Measurements from ENCODE around the gene ACRBP. TPM values are rescaled to one million over a fixed set of nuclear protein-coding genes. Genes with fewer than 3 reads are reported as not detected.

The ACRBP gene
- total and polyA plus RNA-seq, 9 donors, result 1.4 to 4.3 (median 2.3) TPM

DNA sequence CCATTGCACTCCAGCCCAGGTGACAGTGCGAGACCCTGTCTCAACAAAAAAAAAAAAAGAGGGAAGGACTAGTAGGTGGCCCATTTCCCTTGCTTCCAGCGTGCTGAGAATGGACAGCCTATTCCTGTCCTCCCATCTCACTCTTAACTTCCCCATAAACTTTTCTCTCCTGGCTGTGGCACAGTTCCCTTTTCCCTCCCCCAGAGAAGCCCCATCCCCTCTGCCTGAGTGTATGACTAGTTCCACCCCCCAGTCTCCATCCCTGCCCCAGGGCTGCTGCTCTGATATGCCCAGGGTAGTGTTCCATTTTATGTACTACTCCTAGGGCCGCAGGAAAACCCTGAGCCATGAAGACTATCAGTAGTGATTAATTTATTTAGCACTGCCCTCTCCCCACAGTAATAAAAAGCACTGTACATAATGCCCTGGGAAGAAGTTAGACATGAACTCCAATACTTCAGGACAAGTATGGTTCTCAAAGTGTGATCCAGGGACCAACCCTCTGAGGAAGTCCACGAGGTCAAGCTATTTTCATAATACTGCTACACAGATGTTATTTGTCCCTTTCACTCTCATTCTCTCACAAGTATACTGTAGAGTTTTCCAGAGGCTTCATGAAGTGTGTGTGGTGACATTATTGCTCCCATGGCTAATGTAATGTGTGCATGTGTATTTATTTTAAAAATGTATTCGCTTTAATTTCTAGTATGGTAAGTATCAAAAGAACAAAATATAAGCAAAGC lies 28.6 kb downstream of the ACRBP start:
- Histone ChIP-seq H3K27ac (ENCODE audit: low read length) (peak overlapping the region; percentile 47), H3K36me3 (ENCODE audit: control insufficient read depth, insufficient read depth, low read length) (no peaks in the 10 kb centered on the region)
- WGBS (ENCODE audit: insufficient coverage), result no CpG with 5 or more reads among the region's 5 CpGs

DNA sequence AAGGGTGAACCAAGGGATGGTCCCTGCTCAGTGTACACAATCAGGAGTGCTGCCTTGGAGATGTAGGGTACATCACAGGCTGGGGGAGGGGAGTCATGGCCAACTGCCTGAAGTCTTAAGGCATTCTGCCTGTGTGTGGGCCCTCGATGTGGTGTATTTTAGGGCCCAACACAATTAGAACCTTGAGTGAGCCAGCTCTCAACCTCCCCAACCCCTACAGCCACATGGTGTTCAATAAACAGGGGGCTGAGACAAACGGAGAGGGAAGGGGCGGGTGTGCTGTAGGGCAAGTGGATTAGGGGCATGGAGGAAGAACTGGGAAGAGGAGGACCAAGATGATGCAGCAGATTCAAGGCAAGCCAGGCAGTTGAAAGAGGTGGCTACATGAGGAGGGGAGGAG lies 31.4 kb downstream of the ACRBP start:
- whole genome bisulfite sequencing (ENCODE audit: insufficient coverage), result 46% methylated on average over 2 of the region's 3 CpGs
- Histone ChIP-seq H3K36me3 (ENCODE audit: control insufficient read depth, insufficient read depth, low read length) (no peaks in the 10 kb centered on the region), H3K4me1 (ENCODE audit: control insufficient read depth, insufficient read depth, low read length) (peaks cover 47% of the 10 kb centered on the region), H3K27me3 (ENCODE audit: control insufficient read depth, insufficient read depth, low read length) (peaks cover 9% of the 10 kb centered on the region), H3K9me3 (replicated peaks; ENCODE audit: control insufficient read depth, low read depth, low read length) (no peaks in the 10 kb centered on the region), H3K4me3 (ENCODE audit: low read length) (no peak overlapping the region), H3K27ac (ENCODE audit: low read length) (peak overlapping the region; percentile 4)
- DNase-seq, result no peak

More for the DNA sequence above, 28.6 kb downstream of the ACRBP start:
- H3K27me3 ChIP-seq (ENCODE audit: control insufficient read depth, insufficient read depth, low read length), result peaks cover 9% of the 10 kb centered on the region
- peak; percentile 58 for DNase-seq
- H3K4me1 ChIP-seq (ENCODE audit: control insufficient read depth, insufficient read depth, low read length), result peaks cover 22% of the 10 kb centered on the region
- no peaks in the 10 kb centered on the region for H3K9me3 ChIP-seq (replicated peaks; ENCODE audit: control insufficient read depth, low read depth, low read length)
- H3K4me3 ChIP-seq (ENCODE audit: low read length), result no peak overlapping the region

DNA sequence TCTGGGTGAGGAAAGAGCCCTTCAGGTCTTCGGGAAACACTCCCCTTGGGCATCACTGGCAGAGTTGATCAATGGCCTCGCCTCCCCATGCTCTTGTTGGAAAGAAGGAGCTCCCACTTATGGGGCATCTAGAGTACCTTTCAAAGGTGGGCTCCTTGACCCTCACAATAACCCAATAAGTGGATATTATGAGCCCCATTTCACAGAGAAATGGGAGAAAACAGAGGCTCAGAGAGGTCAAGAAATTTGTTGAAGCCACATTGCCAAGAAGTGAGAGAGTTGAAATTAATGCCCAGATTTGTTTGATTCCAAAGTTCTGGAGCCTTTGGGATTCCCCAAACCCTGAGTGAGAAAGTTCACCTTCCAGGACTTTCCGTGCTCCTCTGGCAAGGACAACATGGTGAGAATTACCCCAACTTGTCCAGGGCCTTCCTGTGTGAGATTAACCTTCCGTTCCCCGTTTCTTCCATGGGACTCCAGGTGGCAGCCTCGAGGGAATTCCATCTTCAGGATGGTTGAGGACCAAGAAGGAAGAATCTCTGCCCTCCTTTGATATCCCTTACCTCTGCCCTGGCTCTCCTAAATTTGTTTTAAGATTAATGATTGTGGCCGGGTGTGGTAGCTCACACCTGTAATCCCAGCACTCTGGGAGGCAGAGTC lies 32.6 kb downstream of the ACRBP start:
- Histone ChIP-seq H3K27me3 (ENCODE audit: control insufficient read depth, insufficient read depth, low read length) (peaks cover 2% of the 10 kb centered on the region), H3K9me3 (replicated peaks; ENCODE audit: control insufficient read depth, low read depth, low read length) (no peaks in the 10 kb centered on the region), H3K27ac (ENCODE audit: low read length) (peak overlapping the region; percentile 96), H3K4me3 (ENCODE audit: low read length) (no peak overlapping the region), H3K36me3 (ENCODE audit: control insufficient read depth, insufficient read depth, low read length) (no peaks in the 10 kb centered on the region), H3K4me1 (ENCODE audit: control insufficient read depth, insufficient read depth, low read length) (peaks cover 42% of the 10 kb centered on the region)
- WGBS (ENCODE audit: insufficient coverage), result 57% methylated on average over 1 of the region's 7 CpGs
- peak; percentile 46 for DNase-seq

DNA sequence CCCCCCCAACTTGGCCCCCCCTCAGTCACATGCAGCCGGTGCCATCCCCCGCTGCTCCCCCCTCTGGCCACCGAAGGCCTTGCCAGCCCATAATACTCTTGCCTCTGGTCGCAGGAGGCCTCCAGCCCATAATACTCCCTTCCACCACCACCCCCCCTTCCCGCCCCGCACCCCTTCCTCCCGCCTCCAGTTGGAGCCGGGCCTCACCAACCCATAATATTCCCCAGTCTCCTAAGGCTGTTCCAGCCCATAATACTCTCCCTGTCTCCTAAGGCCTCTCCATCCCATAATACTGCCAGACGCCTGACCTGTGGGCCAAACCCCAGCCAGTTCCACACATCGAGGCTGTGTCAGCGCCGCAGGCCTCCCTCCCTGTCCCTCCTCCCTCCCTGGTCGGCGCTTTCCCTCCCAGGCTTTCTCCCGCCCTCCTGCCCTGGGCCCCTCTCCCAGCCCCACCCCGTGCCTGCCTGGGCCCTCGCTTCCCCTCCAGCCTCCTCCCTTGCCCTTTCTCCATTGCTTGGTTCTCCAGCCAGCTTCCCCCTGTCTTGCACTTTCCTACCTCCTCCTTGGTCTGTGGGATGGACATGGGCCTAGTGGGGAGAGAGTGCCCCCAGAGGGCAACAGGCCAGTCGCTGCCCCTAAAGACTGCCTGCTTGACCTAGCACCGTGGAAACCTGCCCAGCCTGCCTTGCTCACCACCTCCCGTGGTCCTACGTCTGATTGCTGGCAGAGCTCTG lies 33.3 kb downstream of the ACRBP start:
- Histone ChIP-seq H3K9me3 (replicated peaks; ENCODE audit: control insufficient read depth, low read depth, low read length) (no peaks in the 10 kb centered on the region), H3K27ac (ENCODE audit: low read length) (peak overlapping the region; percentile 96), H3K4me1 (ENCODE audit: control insufficient read depth, insufficient read depth, low read length) (peaks cover 42% of the 10 kb centered on the region), H3K4me3 (ENCODE audit: low read length) (no peak overlapping the region), H3K27me3 (ENCODE audit: control insufficient read depth, insufficient read depth, low read length) (no peaks in the 10 kb centered on the region), H3K36me3 (ENCODE audit: control insufficient read depth, insufficient read depth, low read length) (no peaks in the 10 kb centered on the region)
- DNase-seq, result peak; percentile 99
- WGBS (ENCODE audit: insufficient coverage), result 7% methylated on average over 19 of the region's 21 CpGs

DNA sequence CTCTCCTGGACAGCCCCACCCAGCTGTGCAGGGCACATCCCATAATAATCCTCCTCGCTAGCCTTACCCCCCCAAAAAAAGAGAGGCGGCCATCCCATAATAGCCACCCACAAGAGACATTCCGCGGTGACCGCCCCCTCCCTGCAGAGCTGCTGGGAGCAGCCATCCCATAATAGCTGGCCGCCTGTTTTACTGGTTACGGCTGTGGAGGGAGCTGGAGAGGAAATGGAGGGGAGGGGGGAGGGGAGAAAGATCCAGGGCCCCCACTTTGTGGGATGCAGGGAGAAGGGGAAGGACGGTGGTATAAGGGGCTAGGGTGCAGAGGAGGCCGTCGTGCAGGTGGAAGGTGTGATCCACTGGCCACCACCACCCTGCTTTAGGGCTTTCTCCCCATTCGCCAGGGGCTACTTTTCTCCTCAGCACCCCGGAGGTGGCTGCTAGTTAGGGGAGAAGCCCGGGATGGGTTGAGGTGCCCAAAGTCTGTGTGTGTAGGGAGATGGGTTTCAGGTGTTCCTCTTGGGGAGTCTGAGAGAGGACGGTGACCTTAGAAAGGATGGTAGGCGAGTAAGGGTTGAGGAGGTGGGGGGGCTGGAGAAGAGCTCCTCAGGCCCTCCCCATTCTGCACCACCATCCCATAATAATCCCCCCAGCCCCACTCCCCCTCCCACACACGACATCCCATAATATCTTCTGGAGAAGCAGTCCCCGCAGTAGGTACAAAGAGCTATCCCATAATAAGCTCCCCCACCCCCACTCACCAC lies 34.0 kb downstream of the ACRBP start:
- DNase-seq, result peak; percentile 93
- peak overlapping the region; percentile 98 for H3K27ac ChIP-seq (ENCODE audit: low read length)
- no peaks in the 10 kb centered on the region for H3K27me3 ChIP-seq (ENCODE audit: control insufficient read depth, insufficient read depth, low read length)
- WGBS (ENCODE audit: insufficient coverage), result no CpG with 5 or more reads among the region's 17 CpGs
- no peaks in the 10 kb centered on the region for H3K36me3 ChIP-seq (ENCODE audit: control insufficient read depth, insufficient read depth, low read length)
- peak overlapping the region; percentile 22 for H3K4me3 ChIP-seq (ENCODE audit: low read length)
- no peaks in the 10 kb centered on the region for H3K9me3 ChIP-seq (replicated peaks; ENCODE audit: control insufficient read depth, low read depth, low read length)
- H3K4me1 ChIP-seq (ENCODE audit: control insufficient read depth, insufficient read depth, low read length), result peaks cover 40% of the 10 kb centered on the region

DNA sequence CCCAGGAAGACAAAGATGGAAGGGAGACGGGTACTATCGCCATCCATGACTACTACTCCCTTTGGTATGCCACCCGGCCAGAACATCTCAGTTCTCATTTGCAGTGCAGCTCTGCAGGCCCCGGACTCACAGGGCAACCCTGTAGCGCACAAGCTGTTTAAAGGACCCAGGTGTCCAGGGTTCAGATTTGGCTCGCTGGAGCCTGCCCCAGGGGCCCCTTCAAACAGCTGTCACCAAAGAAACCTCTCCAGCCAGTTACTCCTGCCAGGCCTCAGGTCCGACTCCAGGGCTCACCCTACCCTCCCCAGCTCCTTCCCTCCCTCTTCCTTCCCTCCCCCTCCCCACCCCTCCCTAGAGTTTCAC lies 34.6 kb downstream of the ACRBP start:
- Histone ChIP-seq H3K9me3 (replicated peaks; ENCODE audit: control insufficient read depth, low read depth, low read length) (no peaks in the 10 kb centered on the region), H3K27ac (ENCODE audit: low read length) (peak overlapping the region; percentile 98), H3K4me3 (ENCODE audit: low read length) (no peak overlapping the region), H3K27me3 (ENCODE audit: control insufficient read depth, insufficient read depth, low read length) (no peaks in the 10 kb centered on the region), H3K36me3 (ENCODE audit: control insufficient read depth, insufficient read depth, low read length) (no peaks in the 10 kb centered on the region), H3K4me1 (ENCODE audit: control insufficient read depth, insufficient read depth, low read length) (peaks cover 40% of the 10 kb centered on the region)
- 11% methylated on average over 5 of the region's 7 CpGs for WGBS (ENCODE audit: insufficient coverage)
- DNase-seq, result no peak

DNA sequence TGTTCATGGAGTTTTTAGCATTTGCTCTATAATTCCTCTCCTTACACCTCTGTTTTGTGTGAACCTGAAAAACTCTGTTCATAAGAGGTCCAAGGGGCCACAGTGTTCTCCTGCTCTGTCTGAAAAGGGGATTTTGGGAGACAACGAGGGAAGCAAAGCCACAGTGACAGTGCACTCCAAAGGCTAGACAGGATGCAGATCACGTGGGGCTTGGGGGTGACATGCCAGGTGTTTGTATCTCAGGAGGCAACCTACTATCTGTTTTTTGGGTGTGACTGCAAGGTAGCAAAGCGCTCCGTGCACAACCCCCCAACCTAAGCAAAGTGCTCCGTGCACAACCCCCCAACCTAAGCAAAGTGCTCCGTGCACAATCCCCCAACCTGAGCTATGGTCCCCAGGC lies 35.0 kb downstream of the ACRBP start:
- 0% methylated on average over 1 of the region's 6 CpGs for WGBS (ENCODE audit: insufficient coverage)
- Histone ChIP-seq H3K36me3 (ENCODE audit: control insufficient read depth, insufficient read depth, low read length) (no peaks in the 10 kb centered on the region), H3K27me3 (ENCODE audit: control insufficient read depth, insufficient read depth, low read length) (no peaks in the 10 kb centered on the region), H3K4me1 (ENCODE audit: control insufficient read depth, insufficient read depth, low read length) (peaks cover 42% of the 10 kb centered on the region), H3K27ac (ENCODE audit: low read length) (peak overlapping the region; percentile 98), H3K4me3 (ENCODE audit: low read length) (no peak overlapping the region), H3K9me3 (replicated peaks; ENCODE audit: control insufficient read depth, low read depth, low read length) (no peaks in the 10 kb centered on the region)
- DNase-seq, result no peak

DNA sequence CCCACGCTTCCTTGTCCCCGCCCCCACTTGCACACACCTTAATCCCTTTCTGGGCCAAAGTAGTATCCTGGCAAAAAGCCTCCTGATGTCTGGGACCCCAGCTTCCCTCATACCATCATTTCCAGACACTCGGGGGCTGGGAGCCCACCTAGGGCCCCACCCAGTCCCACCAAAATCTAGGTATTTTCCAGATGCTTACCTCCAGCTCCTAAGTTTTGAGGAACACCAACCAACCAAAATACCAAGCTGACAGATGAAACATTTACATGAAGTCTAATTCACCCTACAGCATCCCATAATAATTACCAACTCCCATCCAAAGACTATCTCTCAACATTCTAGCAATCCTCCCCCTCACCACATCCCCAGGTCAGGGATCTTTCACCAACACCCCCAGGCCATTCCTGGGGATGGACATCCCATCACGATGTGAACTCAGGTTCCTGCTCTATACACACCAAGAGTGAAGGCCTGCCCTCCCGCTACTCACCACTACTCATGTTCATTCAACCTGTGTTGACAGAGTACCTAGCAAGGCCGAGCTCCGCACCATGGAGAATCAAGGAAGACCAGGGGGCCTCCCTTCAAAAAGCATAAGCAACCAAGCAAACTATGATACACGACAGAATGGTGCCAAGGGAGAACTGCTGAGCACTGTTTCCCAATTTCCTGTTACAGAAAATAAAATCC lies 38.5 kb downstream of the ACRBP start:
- Histone ChIP-seq H3K27ac (ENCODE audit: low read length) (peak overlapping the region; percentile 99), H3K36me3 (ENCODE audit: control insufficient read depth, insufficient read depth, low read length) (peaks cover 15% of the 10 kb centered on the region), H3K4me3 (ENCODE audit: low read length) (no peak overlapping the region), H3K4me1 (ENCODE audit: control insufficient read depth, insufficient read depth, low read length) (peaks cover 57% of the 10 kb centered on the region), H3K27me3 (ENCODE audit: control insufficient read depth, insufficient read depth, low read length) (no peaks in the 10 kb centered on the region), H3K9me3 (replicated peaks; ENCODE audit: control insufficient read depth, low read depth, low read length) (no peaks in the 10 kb centered on the region)
- peak; percentile 61 for DNase-seq
- whole genome bisulfite sequencing (ENCODE audit: insufficient coverage), result 46% methylated on average over 6 of the region's 8 CpGs

DNA sequence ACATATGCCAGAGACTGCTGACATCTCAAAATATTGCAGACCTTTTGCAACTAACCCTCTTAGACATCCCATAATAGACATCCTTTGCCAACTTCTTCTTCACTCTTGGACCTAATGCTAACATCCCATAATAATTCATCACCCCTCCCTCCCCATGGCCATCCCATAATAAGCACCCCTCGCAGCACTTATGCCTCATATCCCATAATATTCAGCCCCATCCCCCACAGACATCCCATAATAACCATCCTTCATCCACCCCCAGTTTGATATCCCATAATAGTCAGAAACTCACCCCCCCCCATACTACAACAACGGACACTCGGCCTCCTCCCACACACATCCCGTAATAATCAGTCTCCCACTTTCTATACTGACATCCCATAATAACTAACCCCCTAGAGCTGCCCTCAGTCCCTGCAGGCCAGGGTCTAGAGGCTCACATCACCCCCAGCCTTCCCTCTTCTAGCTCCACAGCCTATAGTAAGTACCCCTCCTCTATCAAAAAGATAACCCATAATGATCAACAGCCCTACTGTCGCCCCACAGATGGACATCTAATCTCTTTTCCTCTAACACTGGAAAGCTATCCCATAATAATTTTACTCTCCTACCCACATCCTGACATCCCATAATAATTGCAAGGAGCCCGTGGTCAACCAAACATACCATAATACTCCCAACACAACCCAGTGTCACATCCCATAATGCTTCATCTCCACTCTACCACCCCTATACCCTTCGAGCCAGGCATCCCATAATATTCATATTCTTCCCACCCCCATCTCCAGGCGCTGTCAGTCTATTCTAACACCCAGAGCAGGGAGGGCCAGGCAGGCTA lies 39.3 kb downstream of the ACRBP start:
- Histone ChIP-seq H3K27me3 (ENCODE audit: control insufficient read depth, insufficient read depth, low read length) (no peaks in the 10 kb centered on the region), H3K9me3 (replicated peaks; ENCODE audit: control insufficient read depth, low read depth, low read length) (no peaks in the 10 kb centered on the region), H3K36me3 (ENCODE audit: control insufficient read depth, insufficient read depth, low read length) (peaks cover 20% of the 10 kb centered on the region), H3K4me3 (ENCODE audit: low read length) (no peak overlapping the region), H3K4me1 (ENCODE audit: control insufficient read depth, insufficient read depth, low read length) (peaks cover 59% of the 10 kb centered on the region), H3K27ac (ENCODE audit: low read length) (peak overlapping the region; percentile 99)
- WGBS (ENCODE audit: insufficient coverage), result 15% methylated on average over 8 of the region's 8 CpGs
- peak; percentile 85 for DNase-seq

Measured in muscle of leg (tissue), 11 donors.